HEK293T (cell line): ENCODE results near the gene OLFM2.

Experiments used
- CTCF ChIA-PET: fragments of 350-600 bp; formaldehyde crosslinking; extraction: SDS; loops from one replicate; lab custom pipeline; 2021; ENCODE audit warnings: antibody characterized with exemption, inconsistent platforms; lab: Yijun Ruan, JAX
- POLR2A ChIA-PET: fragments of 350-600 bp; formaldehyde crosslinking; extraction: SDS; loops from one replicate; lab custom pipeline; 2020; ENCODE audit warnings: antibody characterized with exemption, inconsistent platforms; lab: Yijun Ruan, JAX
- DNase-seq: peaks from one replicate; pipeline ENCODE4 v3.0.0; 2012; ENCODE audit warnings: mixed read lengths; ENCODE audit errors: extremely low spot score
- ARNT ChIP-seq: fragments of 450-650 bp; IDR thresholded peaks from 2 replicates; pipeline ENCODE4 v1.6.1; 2017; ENCODE audit warnings: mild to moderate bottlenecking
- BHLHE40 ChIP-seq: fragments of 450-650 bp; IDR thresholded peaks from 2 replicates; pipeline ENCODE4 v1.6.1; 2016; ENCODE audit warnings: mild to moderate bottlenecking, moderate library complexity, borderline replicate concordance
- CTBP1 ChIP-seq: fragments of 450-650 bp; IDR thresholded peaks from 2 replicates; pipeline ENCODE4 v1.6.1; 2016; ENCODE audit warnings: borderline replicate concordance
- ELF4 ChIP-seq: fragments of 450-650 bp; IDR thresholded peaks from 2 replicates; pipeline ENCODE4 v1.6.1; 2017; ENCODE audit warnings: antibody characterized with exemption
- FOXA1 ChIP-seq: fragments of 450-650 bp; IDR thresholded peaks from 2 replicates; pipeline ENCODE4 v1.6.1; 2016; ENCODE audit warnings: mild to moderate bottlenecking
- FOXK2 ChIP-seq: fragments of 450-650 bp; IDR thresholded peaks from 2 replicates; pipeline ENCODE4 v1.6.1; 2016; ENCODE audit warnings: mild to moderate bottlenecking
- FOXM1 ChIP-seq: fragments of 450-650 bp; IDR thresholded peaks from 2 replicates; pipeline ENCODE4 v1.6.1; 2017; ENCODE audit warnings: mild to moderate bottlenecking, borderline replicate concordance
- HDGF ChIP-seq: fragments of 450-650 bp; IDR thresholded peaks from 2 replicates; pipeline ENCODE4 v1.6.1; 2017; ENCODE audit warnings: antibody characterized with exemption, borderline replicate concordance
- L3MBTL2 ChIP-seq: fragments of 450-650 bp; conservative IDR thresholded peaks from 2 replicates; pipeline ENCODE4 v1.6.1; 2016; ENCODE audit warnings: mild to moderate bottlenecking
- LEF1 ChIP-seq: fragments of 450-650 bp; IDR thresholded peaks from 2 replicates; pipeline ENCODE4 v1.6.1; 2017; ENCODE audit warnings: mild to moderate bottlenecking, borderline replicate concordance
- NFRKB ChIP-seq: fragments of 450-650 bp; IDR thresholded peaks from 2 replicates; pipeline ENCODE4 v1.6.1; 2016; ENCODE audit warnings: mild to moderate bottlenecking, moderate library complexity
- SP1 ChIP-seq: fragments of 450-650 bp; IDR thresholded peaks from 2 replicates; pipeline ENCODE4 v1.6.1; 2017
- SUZ12 ChIP-seq: fragments of 450-650 bp; IDR thresholded peaks from 2 replicates; pipeline ENCODE4 v1.6.1; 2016; ENCODE audit warnings: mild to moderate bottlenecking
- TARDBP ChIP-seq: fragments of 450-650 bp; IDR thresholded peaks from 2 replicates; pipeline ENCODE4 v1.6.1; 2016
- ZNF384 ChIP-seq: fragments of 450-650 bp; IDR thresholded peaks from 2 replicates; pipeline ENCODE4 v1.6.1; 2016
- TF ChIP-seq, protein P1 (sequence below): fragments of 450-650 bp; IDR thresholded peaks from 2 replicates; pipeline ENCODE4 v1.6.1; 2016

OLFM2 gene

DNA sequence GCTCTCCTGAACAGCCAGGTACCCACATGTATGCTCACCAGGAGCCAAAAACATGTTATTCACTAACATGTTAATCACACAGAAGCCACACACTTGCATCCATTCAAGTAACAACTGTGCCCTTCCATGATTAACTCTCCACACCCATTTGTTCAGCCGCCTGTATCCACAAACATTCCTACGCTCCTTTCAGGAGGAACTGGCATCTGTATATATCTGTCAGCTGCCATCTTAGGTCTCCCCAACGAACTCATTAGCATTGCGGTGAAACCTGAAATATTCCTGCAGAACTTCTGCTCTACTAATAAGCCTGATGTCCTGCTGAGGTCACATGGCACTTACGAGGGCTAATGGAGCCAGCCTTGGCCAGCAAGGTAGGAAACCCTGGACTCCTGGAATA is 33.0 kb downstream of the OLFM2 start:
- no peak for DNase-seq
- CTCF ChIA-PET = no interaction called here
- TF ChIP-seq FOXA1 (no peak), FOXM1 (no peak), HDGF (no peak), FOXK2 (no peak), ZNF384 (no peak), BHLHE40 (no peak), ELF4 (no peak), LEF1 (no peak), CTBP1 (no peak), SP1 (no peak), SUZ12 (no peak)
- POLR2A ChIA-PET = no interaction called here

DNA sequence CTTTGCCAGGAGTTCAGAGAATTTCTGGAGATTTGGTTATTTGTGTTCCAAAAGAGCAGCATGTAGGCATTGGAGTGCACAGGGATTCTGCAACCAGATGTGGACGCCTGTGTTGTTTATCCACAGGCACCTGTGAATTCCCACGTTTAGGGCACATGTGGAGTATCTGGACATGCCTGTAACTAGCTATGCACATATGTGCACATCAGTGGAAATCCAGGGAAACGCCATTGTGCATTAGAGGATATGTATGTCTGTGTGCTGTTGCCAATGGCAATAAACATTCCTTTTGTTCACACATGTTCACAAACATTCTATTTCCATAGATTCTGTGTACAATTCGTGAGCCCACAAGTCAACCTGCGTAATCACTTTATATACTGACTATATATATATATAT is 34.7 kb downstream of the OLFM2 start:
- ChIA-PET POLR2A (no interaction called here), CTCF (interaction anchor here (0.6 kb wide), 1 partner anchor 16 kb away, joined by 3 read pairs; no protein-coding TSS in a partner anchor)
- TF ChIP-seq FOXA1 = no peak
- TF ChIP-seq HDGF = no peak
- no peak for TF ChIP-seq NFRKB
- no peak for TF ChIP-seq FOXK2
- no peak for TF ChIP-seq L3MBTL2
- no peak for TF ChIP-seq ZNF384
- DNase-seq = no peak

DNA sequence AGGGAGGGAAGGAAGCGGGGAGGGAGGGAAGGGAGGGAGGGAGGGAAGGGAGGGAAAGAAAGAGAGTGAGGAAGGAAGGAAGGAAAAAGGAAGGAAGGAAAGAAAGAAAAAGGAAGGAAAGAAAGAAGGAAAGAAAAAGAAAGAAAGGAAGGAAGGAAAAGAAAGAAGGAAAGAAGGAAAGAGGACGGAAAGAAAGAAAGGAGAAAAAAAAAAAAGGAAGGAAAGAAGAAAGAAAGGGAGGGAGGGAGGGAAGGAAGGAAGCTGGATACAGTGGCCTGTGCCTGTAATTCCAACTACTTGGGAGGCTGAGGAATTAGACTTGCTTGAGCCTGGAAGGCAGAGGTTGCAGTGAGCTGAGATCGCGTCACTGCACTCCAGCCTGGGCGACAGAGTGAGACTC is 35.3 kb downstream of the OLFM2 start:
- DNase-seq = no peak
- POLR2A ChIA-PET = no interaction called here
- TF ChIP-seq L3MBTL2 (no peak), FOXA1 (no peak), ELF4 (no peak), FOXM1 (no peak), SP1 (no peak), CTBP1 (no peak), SUZ12 (no peak), ZNF384 (no peak), HDGF (no peak), FOXK2 (no peak)
- CTCF ChIA-PET = no interaction called here

DNA sequence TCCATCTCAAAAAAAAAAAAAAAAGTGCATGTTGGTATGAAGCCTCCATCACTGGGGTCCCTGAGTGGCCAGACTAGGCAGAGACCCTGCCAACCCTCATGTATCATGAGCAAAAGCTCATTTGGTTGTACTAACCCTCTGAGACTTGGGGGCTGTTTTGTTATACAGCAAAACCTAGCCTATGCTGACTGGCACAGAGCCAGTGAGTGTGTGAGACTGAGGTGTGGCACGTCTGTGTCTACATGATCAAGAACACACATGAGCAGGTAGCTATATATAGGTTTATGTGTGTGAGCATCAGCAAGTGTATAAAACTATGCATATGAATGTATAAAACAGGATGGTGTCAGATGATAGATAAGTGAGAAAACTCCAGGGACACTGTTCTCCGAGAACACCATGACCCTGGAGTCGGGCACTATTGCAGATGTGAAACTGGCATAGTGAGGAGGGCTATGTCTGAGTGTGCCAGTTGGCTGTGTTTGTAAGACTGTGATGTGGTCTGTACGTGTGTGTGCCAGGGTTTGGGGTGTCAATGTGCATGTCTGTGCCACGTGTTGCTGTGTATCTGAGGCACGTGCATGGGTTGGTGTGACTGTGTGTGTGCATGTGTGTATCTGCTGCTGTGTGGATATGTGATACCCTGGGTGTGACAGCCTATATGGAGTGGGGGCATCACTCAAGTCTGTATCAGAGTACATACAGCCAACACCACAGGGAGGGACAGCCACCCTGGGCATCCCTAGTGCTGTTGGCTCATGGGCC is 44.5 kb downstream of the OLFM2 start:
- TF ChIP-seq FOXA1 (no peak), TARDBP (no peak), BHLHE40 (no peak), ZNF384 (no peak), NFRKB (no peak), ARNT (no peak)
- POLR2A ChIA-PET = no interaction called here
- DNase-seq = no peak
- CTCF ChIA-PET = no interaction called here

DNA sequence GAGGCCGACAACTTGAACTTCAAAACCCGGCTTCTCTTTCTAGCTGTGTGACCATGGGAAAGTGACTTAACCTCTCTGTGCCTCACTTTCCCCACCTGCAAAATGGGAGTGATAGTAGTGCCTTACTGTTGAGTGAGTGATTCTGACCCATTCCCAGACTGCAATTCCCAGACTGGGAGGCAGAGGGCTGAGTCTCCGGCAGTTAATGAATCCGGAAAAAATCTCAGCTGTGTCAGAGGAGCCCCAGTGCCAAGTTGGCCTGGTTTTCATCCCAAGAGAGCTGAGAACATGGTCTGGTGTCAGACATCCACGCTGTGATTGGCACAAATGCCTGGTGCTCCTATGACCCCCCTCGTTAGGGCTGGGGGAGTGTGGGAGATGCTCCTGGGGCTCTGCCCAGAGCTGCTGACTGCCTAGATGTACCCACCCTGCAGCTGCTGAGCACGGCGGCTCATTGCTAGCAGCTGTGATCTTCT is 51.2 kb downstream of the OLFM2 start:
- TF ChIP-seq BHLHE40 (no peak), ARNT (no peak), LEF1 (no peak), SUZ12 (no peak), HDGF (no peak), L3MBTL2 (no peak), NFRKB (no peak), SP1 (no peak), ZNF384 (no peak), TARDBP (no peak), FOXM1 (no peak), ELF4 (no peak), CTBP1 (no peak), FOXA1 (no peak), FOXK2 (no peak)
- TF ChIP-seq, protein P1, sequence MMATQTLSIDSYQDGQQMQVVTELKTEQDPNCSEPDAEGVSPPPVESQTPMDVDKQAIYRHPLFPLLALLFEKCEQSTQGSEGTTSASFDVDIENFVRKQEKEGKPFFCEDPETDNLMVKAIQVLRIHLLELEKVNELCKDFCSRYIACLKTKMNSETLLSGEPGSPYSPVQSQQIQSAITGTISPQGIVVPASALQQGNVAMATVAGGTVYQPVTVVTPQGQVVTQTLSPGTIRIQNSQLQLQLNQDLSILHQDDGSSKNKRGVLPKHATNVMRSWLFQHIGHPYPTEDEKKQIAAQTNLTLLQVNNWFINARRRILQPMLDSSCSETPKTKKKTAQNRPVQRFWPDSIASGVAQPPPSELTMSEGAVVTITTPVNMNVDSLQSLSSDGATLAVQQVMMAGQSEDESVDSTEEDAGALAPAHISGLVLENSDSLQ = no peak
- CTCF ChIA-PET = interaction anchor here (0.6 to 0.8 kb wide), 2 partner anchors 9 to 17 kb away, joined by 3 read pairs; no protein-coding TSS in a partner anchor
- peak; percentile 45 for DNase-seq
- POLR2A ChIA-PET = no interaction called here

DNA sequence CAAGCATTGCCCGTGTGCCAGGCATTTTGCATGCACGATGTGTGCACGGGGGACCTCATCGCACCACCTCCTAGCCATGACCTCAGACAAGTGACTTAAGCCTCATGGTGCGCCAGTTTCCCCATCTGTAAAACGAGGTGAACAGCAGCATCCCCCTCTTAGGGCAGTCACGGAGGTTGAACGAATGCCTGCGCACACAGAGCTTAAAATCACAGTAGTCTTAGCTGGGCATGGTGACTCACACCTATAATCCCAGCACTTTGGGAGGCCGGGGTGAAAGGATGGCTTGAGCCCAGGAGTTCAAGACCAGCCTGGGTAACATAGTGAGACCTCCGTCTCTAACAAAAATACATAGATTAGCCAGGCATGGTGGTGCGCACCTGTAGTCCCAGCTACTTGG is 52.6 kb downstream of the OLFM2 start:
- CTCF ChIA-PET = interaction anchor here (0.6 kb wide), 1 partner anchor 530 kb away, joined by 4 read pairs; no protein-coding TSS in a partner anchor

More for the DNA sequence above, 52.6 kb downstream of the OLFM2 start:
- TF ChIP-seq ELF4 (no peak), BHLHE40 (no peak), FOXM1 (no peak), ARNT (no peak), FOXK2 (no peak), HDGF (no peak), TARDBP (no peak), SP1 (no peak), SUZ12 (no peak), L3MBTL2 (no peak), FOXA1 (no peak), ZNF384 (no peak), CTBP1 (no peak), NFRKB (no peak), LEF1 (no peak)
- TF ChIP-seq, protein P1 = no peak
- POLR2A ChIA-PET = no interaction called here
- DNase-seq = no peak
